Sigmoid colon (tissue), 7 donors: Measurements from ENCODE around the gene FBXW8. TPM values are rescaled to one million over a fixed set of nuclear protein-coding genes. Genes with fewer than 3 reads are reported as not detected.

Experiments
- DNase-seq: peaks from one replicate; pipeline ENCODE4 v3.0.0-alpha.2; 2019
- H3K27ac ChIP-seq, 4 donors: fragments of 200-600 bp; sonication (generic); one replicate each; pipeline ENCODE4 v1.5.1; 2016 to 2019; ENCODE audit warnings: mild to moderate bottlenecking in 1 of 4
- H3K27me3 ChIP-seq, 3 donors: fragments of 200-600 bp; sonication (generic); one replicate each; pipeline ENCODE4 v1.5.1; 2019; ENCODE audit warnings: mild to moderate bottlenecking in 1 of 3
- H3K36me3 ChIP-seq, 4 donors: fragments of 200-600 bp; sonication (generic); one replicate each; pipeline ENCODE4 v1.5.1; 2016 to 2019
- H3K4me1 ChIP-seq, 4 donors: fragments of 200-600 bp; sonication (generic); one replicate each; pipeline ENCODE4 v1.5.1; 2017 to 2019
- H3K4me3 ChIP-seq, 4 donors: fragments of 200-600 bp; sonication (generic); one replicate each; pipeline ENCODE4 v1.5.1; 2017 to 2019; ENCODE audit warnings: mild to moderate bottlenecking in 2 of 4, moderate library complexity in 1 of 4
- H3K9me3 ChIP-seq, 4 donors: fragments of 200-600 bp in 3 of 4; sonication (generic) in 3 of 4; one replicate each; pipeline versions ENCODE4 v1.5.1 to v1.6.1; 2013 to 2019
- EP300 ChIP-seq, 4 donors: sonication (generic); formaldehyde crosslinking; IDR thresholded peaks; one replicate each; pipeline ENCODE4 v1.6.1; 2017; ENCODE audit warnings: antibody characterized with exemption in 4 of 4
- POLR2A ChIP-seq, 2 donors: fragments of 450-650 bp; IDR thresholded peaks; one replicate each; pipeline ENCODE4 v1.6.1; 2016; ENCODE audit warnings: antibody characterized with exemption in 2 of 2, mild to moderate bottlenecking in 2 of 2, moderate library complexity in 2 of 2
- POLR2AphosphoS5 ChIP-seq, 4 donors: sonication (generic); formaldehyde crosslinking; IDR thresholded peaks; one replicate each; pipeline ENCODE4 v1.6.1; 2017; ENCODE audit warnings: antibody characterized with exemption in 4 of 4
- WGBS, 2 donors: extraction: QIAGEN DNeasy Blood & Tissue Kit; methylation state at CpG; one replicate each; pipeline ENCODE4 v1.1.7; 2013; 5-methylcytosine and 5-hydroxymethylcytosine counted together
- intact Hi-C: fragments of 100-400 bp; cut with DNase I; formaldehyde crosslinking; loops from one replicate; pipeline ENCODE4 v1.15.1; 2023
- polyA plus RNA-seq, 3 donors: library from polyadenylated mRNA; stranded (reverse); fragments of 200-250 nt; gene quantifications; one replicate each; pipeline ENCODE4 v1.2.3, GENCODE V29; 2013
- total RNA-seq, 4 donors: library from RNA; depleted of rRNA; stranded (reverse); fragments of >200 nt; gene quantifications; one replicate each; pipeline ENCODE4 v1.1.0, GENCODE V29; 2016
- TF ChIP-seq, protein P1 (sequence below), 4 experiments: fragments of 450-650 bp in 3 of 4; fragments of 200-600 bp in 1 of 4; IDR thresholded peaks; one replicate each; pipeline ENCODE4 v1.5.1; 2016 to 2019; ENCODE audit warnings: antibody characterized with exemption in 4 of 4, mild to moderate bottlenecking in 3 of 4, moderate library complexity in 2 of 4
- donor health status: healthy with polysubstance abuse.
- donor health status: Bipolar disorder and iron deficiency.
- donor health status: healthy.

Gene FBXW8
- total and polyA plus RNA-seq, 7 donors, result 2.3 to 19.1 (median 7.7) TPM

DNA sequence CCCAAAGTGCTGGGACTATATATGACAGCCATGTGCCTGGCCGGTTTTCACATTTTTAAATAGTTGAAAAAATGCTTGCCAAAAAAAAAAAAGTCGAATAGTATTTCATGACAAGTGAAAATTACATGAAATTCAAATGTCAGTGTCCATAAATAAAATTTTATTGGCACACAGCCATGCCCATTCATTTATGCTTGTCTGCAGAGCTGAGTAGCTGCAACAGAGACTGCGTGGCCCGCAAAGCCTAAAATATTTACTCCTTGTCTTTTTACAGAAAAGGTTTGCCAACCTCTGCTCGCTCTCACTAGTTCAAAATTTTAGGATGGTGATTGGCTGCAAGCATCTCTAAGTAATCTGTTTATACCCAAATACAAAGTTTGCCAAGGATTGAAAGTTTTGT, 139.3 kb downstream of the FBXW8 start:
- no peak overlapping the region for H3K27ac ChIP-seq
- H3K4me1 ChIP-seq, result peaks cover 0 to 9% (median 7%) of the 10 kb centered on the region in 4 donors
- 81 to 83% methylated on average over 5 of the region's 5 CpGs for WGBS, 2 donors
- no peak overlapping the region for H3K4me3 ChIP-seq
- no peak for TF ChIP-seq POLR2AphosphoS5 (IDR thresholded peaks at IDR 0.05)
- TF ChIP-seq, protein P1, sequence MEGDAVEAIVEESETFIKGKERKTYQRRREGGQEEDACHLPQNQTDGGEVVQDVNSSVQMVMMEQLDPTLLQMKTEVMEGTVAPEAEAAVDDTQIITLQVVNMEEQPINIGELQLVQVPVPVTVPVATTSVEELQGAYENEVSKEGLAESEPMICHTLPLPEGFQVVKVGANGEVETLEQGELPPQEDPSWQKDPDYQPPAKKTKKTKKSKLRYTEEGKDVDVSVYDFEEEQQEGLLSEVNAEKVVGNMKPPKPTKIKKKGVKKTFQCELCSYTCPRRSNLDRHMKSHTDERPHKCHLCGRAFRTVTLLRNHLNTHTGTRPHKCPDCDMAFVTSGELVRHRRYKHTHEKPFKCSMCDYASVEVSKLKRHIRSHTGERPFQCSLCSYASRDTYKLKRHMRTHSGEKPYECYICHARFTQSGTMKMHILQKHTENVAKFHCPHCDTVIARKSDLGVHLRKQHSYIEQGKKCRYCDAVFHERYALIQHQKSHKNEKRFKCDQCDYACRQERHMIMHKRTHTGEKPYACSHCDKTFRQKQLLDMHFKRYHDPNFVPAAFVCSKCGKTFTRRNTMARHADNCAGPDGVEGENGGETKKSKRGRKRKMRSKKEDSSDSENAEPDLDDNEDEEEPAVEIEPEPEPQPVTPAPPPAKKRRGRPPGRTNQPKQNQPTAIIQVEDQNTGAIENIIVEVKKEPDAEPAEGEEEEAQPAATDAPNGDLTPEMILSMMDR (IDR thresholded peaks at IDR 0.05), result no peak
- TF ChIP-seq EP300 (IDR thresholded peaks at IDR 0.05), result no peak
- no peak for TF ChIP-seq POLR2A (IDR thresholded peaks at IDR 0.05)
- DNase-seq, result no peak
- H3K27me3 ChIP-seq, result no peaks in the 10 kb centered on the region
- H3K36me3 ChIP-seq, result no peaks in the 10 kb centered on the region
- intact Hi-C loops, result no loop called here
- H3K9me3 ChIP-seq, result no peaks in the 10 kb centered on the region

DNA sequence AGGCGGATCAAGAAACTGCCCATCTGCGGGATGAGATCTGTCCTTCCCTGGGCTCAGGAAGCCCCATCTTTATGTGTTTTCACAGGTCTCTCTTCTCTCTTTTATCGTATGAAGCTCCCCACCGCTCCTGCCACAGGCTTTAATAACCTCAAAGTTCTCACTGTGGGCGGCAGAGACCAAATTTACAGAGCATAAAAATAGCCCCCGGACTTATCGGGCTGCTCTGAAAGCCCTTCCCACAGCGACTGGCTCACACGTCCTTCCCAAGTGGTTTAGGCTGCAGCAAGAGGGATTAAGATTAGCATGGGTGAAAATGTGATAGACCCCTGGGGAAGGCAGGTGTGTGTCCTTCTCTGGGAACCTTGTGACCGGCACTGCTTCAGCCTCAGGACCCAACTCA, 140.6 kb downstream of the FBXW8 start:
- Histone ChIP-seq H3K36me3 (no peaks in the 10 kb centered on the region), H3K4me3 (no peak overlapping the region), H3K27me3 (no peaks in the 10 kb centered on the region), H3K4me1 (peaks cover 0 to 9% (median 7%) of the 10 kb centered on the region in 4 donors), H3K9me3 (no peaks in the 10 kb centered on the region), H3K27ac (no peak overlapping the region)
- TF ChIP-seq, protein P1 (IDR thresholded peaks at IDR 0.05), result no peak
- TF ChIP-seq EP300 (IDR thresholded peaks at IDR 0.05) (no peak), POLR2A (IDR thresholded peaks at IDR 0.05) (no peak), POLR2AphosphoS5 (IDR thresholded peaks at IDR 0.05) (no peak)
- no peak for DNase-seq
- WGBS, 2 donors, result 81 to 84% methylated on average over 10 of the region's 10 CpGs
- intact Hi-C loops, result no loop called here

GRCh38 chr12:117052386-117053049, 141.8 kb downstream of the FBXW8 start:
- Histone ChIP-seq H3K27me3 (no peaks in the 10 kb centered on the region), H3K27ac (no peak overlapping the region), H3K4me1 (peaks cover 0 to 9% (median 7%) of the 10 kb centered on the region in 4 donors), H3K9me3 (no peaks in the 10 kb centered on the region), H3K4me3 (no peak overlapping the region), H3K36me3 (no peaks in the 10 kb centered on the region)
- no peak for TF ChIP-seq POLR2A (IDR thresholded peaks at IDR 0.05)
- TF ChIP-seq, protein P1 (IDR thresholded peaks at IDR 0.05), result no peak
- TF ChIP-seq POLR2AphosphoS5 (IDR thresholded peaks at IDR 0.05), result no peak
- WGBS, 2 donors, result 68 to 71% methylated on average over 8 of the region's 8 CpGs
- intact Hi-C loops, result no loop called here
- DNase-seq, result no peak

- DNase-seq, result no peak
- H3K36me3 ChIP-seq, result no peaks in the 10 kb centered on the region
- TF ChIP-seq POLR2A (IDR thresholded peaks at IDR 0.05) (no peak), POLR2AphosphoS5 (IDR thresholded peaks at IDR 0.05) (no peak), EP300 (IDR thresholded peaks at IDR 0.05) (no peak)
Measured at GRCh38 chr12:117053050-117053400, 142.3 kb downstream of the FBXW8 start.

GRCh38 chr12:117053597-117054201, 142.9 kb downstream of the FBXW8 start:
- Histone ChIP-seq H3K9me3 (no peaks in the 10 kb centered on the region), H3K4me1 (no peaks in the 10 kb centered on the region), H3K4me3 (no peak overlapping the region), H3K36me3 (no peaks in the 10 kb centered on the region), H3K27ac (no peak overlapping the region), H3K27me3 (no peaks in the 10 kb centered on the region)
- intact Hi-C loops, result no loop called here
- DNase-seq, result no peak
- WGBS, 2 donors, result 73 to 82% methylated on average over 18 of the region's 18 CpGs
- TF ChIP-seq POLR2A (IDR thresholded peaks at IDR 0.05), result no peak
- TF ChIP-seq POLR2AphosphoS5 (IDR thresholded peaks at IDR 0.05), result no peak
- TF ChIP-seq EP300 (IDR thresholded peaks at IDR 0.05), result no peak

More at GRCh38 chr12:117053050-117053400, 142.3 kb downstream of the FBXW8 start:
- H3K4me1 ChIP-seq, result peaks cover 0 to 6% (median 6%) of the 10 kb centered on the region in 4 donors
- H3K4me3 ChIP-seq, result no peak overlapping the region
- no peaks in the 10 kb centered on the region for H3K27me3 ChIP-seq
- no peak overlapping the region for H3K27ac ChIP-seq
- intact Hi-C loops, result no loop called here
- no peaks in the 10 kb centered on the region for H3K9me3 ChIP-seq
- WGBS, 2 donors, result 72 to 78% methylated on average over 9 of the region's 9 CpGs
